Activated T-cell treated with anti-CD3 and anti-CD28 coated beads for 4 hours (primary cell): Measurements from ENCODE around the gene SNTG2.

Experiments
- DNase-seq: peaks from one replicate; pipeline ENCODE4 v3.0.0-alpha.2; 2020

SNTG2 gene

GRCh38 chr2:1300284-1300683 lies 349.6 kb downstream of the SNTG2 start:
- DNase-seq: no peak

- DNase-seq: no peak
Measured at GRCh38 chr2:1301056-1301455, 350.4 kb downstream of the SNTG2 start.

- DNase-seq: no peak
Measured at GRCh38 chr2:1305342-1306013, 354.8 kb downstream of the SNTG2 start.

- DNase-seq: no peak
Measured at GRCh38 chr2:1306014-1306686, 355.5 kb downstream of the SNTG2 start.

GRCh38 chr2:1306687-1307516 lies 356.3 kb downstream of the SNTG2 start:
- DNase-seq: no peak

GRCh38 chr2:1307670-1308069 lies 357.0 kb downstream of the SNTG2 start:
- DNase-seq: no peak

GRCh38 chr2:1308678-1309077 lies 358.0 kb downstream of the SNTG2 start:
- no peak for DNase-seq

- no peak for DNase-seq
Measured at GRCh38 chr2:1309507-1309906, 358.9 kb downstream of the SNTG2 start.

- DNase-seq: no peak
Measured at GRCh38 chr2:1310202-1310601, 359.6 kb downstream of the SNTG2 start.

GRCh38 chr2:1310866-1311265 lies 360.2 kb downstream of the SNTG2 start:
- no peak for DNase-seq

GRCh38 chr2:1313240-1313924 lies 362.7 kb downstream of the SNTG2 start:
- DNase-seq: no peak

GRCh38 chr2:1314254-1314653 lies 363.6 kb downstream of the SNTG2 start:
- DNase-seq: no peak

- no peak for DNase-seq
Measured at GRCh38 chr2:1318366-1319009, 367.8 kb downstream of the SNTG2 start.

GRCh38 chr2:1319393-1319792 lies 368.7 kb downstream of the SNTG2 start:
- DNase-seq: no peak

GRCh38 chr2:1321321-1321720 lies 370.7 kb downstream of the SNTG2 start:
- DNase-seq: no peak

GRCh38 chr2:1324884-1325283 lies 374.2 kb downstream of the SNTG2 start:
- DNase-seq: no peak

- DNase-seq: no peak
Measured at GRCh38 chr2:1328684-1329083, 378.0 kb downstream of the SNTG2 start.

GRCh38 chr2:1339388-1340140 lies 388.9 kb downstream of the SNTG2 start:
- DNase-seq: no peak

- DNase-seq: no peak
Measured at GRCh38 chr2:1340141-1340512, 389.5 kb downstream of the SNTG2 start.

- no peak for DNase-seq
Measured at GRCh38 chr2:1341404-1342120, 390.9 kb downstream of the SNTG2 start.

GRCh38 chr2:1348789-1349188 lies 398.1 kb downstream of the SNTG2 start:
- DNase-seq: no peak
